A549 (cell line): Measurements from ENCODE around the gene ARIH2. TPM values are rescaled to one million over a fixed set of nuclear protein-coding genes. Genes with fewer than 3 reads are reported as not detected.

Experiments
- ATAC-seq, 2 experiments: fragments of 200-7000 bp in 1 of 2; fragments of >200 bp in 1 of 2; cut with Nextera tagmentation in 1 of 2; cut with Tn5 transposase in 1 of 2; 3 replicates each; pipeline versions ENCODE4 v1.8.0 to v1.9.1; 2018 to 2020; ENCODE audit warnings: mild to moderate bottlenecking in 1 of 2, moderate library complexity in 1 of 2
- CTCF ChIA-PET: fragments of 300-600 bp; sonication (Branson Sonifier 250); formaldehyde crosslinking; extraction: SDS; loops from one replicate; lab custom pipeline; 2021; ENCODE audit warnings: antibody characterized with exemption, inconsistent platforms; lab: Yijun Ruan, JAX
- POLR2A ChIA-PET: fragments of 350-600 bp; formaldehyde crosslinking; extraction: SDS; loops from one replicate; lab custom pipeline; 2021; ENCODE audit warnings: antibody characterized with exemption, inconsistent platforms; lab: Yijun Ruan, JAX
- DNase-seq, 2 experiments: peaks; one replicate each; pipeline versions ENCODE4 v3.0.0 to v3.0.0-alpha.2; 2011 to 2016; ENCODE audit warnings: low read depth in 1 of 2, low spot score in 1 of 2
- FAIRE-seq: peaks from 2 replicates; lab custom pipeline; 2011; peaks lifted over from hg19 to GRCh38; lab: Jason Lieb, UNC
- H3K27ac ChIP-seq, 2 experiments: fragments of >200 bp; sonication (Bioruptor Twin); formaldehyde crosslinking; 3 replicates each; pipeline ENCODE4 v1.5.1; 2016 to 2017
- H3K4me1 ChIP-seq: fragments of >200 bp; sonication (Bioruptor Twin); formaldehyde crosslinking; 3 replicates; pipeline ENCODE4 v1.6.1; 2016
- H3K4me2 ChIP-seq: fragments of >200 bp; sonication (Bioruptor Twin); formaldehyde crosslinking; 3 replicates; pipeline ENCODE4 v1.6.1; 2016
- H3K4me3 ChIP-seq: fragments of >200 bp; sonication (Bioruptor Twin); formaldehyde crosslinking; 3 replicates; pipeline ENCODE4 v1.5.1; 2016
- H3K9me3 ChIP-seq: fragments of >200 bp; sonication (Bioruptor Twin); formaldehyde crosslinking; 3 replicates; pipeline ENCODE4 v1.6.1; 2016
- CHD2 ChIP-seq: fragments of 150-350 bp; IDR thresholded peaks from 2 replicates; pipeline ENCODE4 v1.6.1; 2014; ENCODE audit warnings: low read length; ENCODE audit not compliant: partially characterized antibody
- EHF ChIP-seq: fragments of 250-450 bp; sonication (Bioruptor Pico); IDR thresholded peaks from 2 replicates; pipeline ENCODE4 v1.5.0; 2020; ENCODE audit warnings: mild to moderate bottlenecking
- EHMT2 ChIP-seq: fragments of 200-600 bp; sonication (generic); IDR thresholded peaks from 2 replicates; pipeline ENCODE4 v1.6.1; 2016; ENCODE audit warnings: antibody characterized with exemption, low read depth, mild to moderate bottlenecking, moderate library complexity
- FOXS1 ChIP-seq: fragments of 250-450 bp; sonication (Bioruptor Pico); IDR thresholded peaks from 2 replicates; pipeline ENCODE4 v1.5.0; 2020; ENCODE audit warnings: mild to moderate bottlenecking, moderate library complexity
- HDAC2 ChIP-seq: fragments of 200-600 bp; sonication (generic); IDR thresholded peaks from 2 replicates; pipeline ENCODE4 v1.6.1; 2016
- HOXB13 ChIP-seq: fragments of 250-450 bp; sonication (Bioruptor Pico); IDR thresholded peaks from 2 replicates; pipeline ENCODE4 v1.5.0; 2020; ENCODE audit warnings: low read depth, mild to moderate bottlenecking, moderate library complexity
- HOXB5 ChIP-seq: fragments of 250-450 bp; sonication (Bioruptor Pico); IDR thresholded peaks from 2 replicates; pipeline ENCODE4 v1.5.0; 2020; ENCODE audit warnings: mild to moderate bottlenecking, moderate library complexity
- JUNB ChIP-seq: fragments of >200 bp; sonication (Bioruptor Twin); formaldehyde crosslinking; IDR thresholded peaks from 2 replicates; pipeline ENCODE4 v1.6.1; 2016
- KDM5A ChIP-seq: fragments of 200-600 bp; sonication (generic); IDR thresholded peaks from 2 replicates; pipeline ENCODE4 v1.6.1; 2016; ENCODE audit warnings: antibody characterized with exemption, mild to moderate bottlenecking
- MYC ChIP-seq: IDR thresholded peaks from 2 replicates; pipeline ENCODE4 v1.6.1; 2012; ENCODE audit warnings: mild to moderate bottlenecking, inconsistent platforms, low read length, improper control_type of control experiment, borderline replicate concordance
- NPAS2 ChIP-seq: fragments of 250-450 bp; sonication (Bioruptor Pico); IDR thresholded peaks from 2 replicates; pipeline ENCODE4 v1.8.0; 2022; ENCODE audit warnings: mild to moderate bottlenecking, moderate library complexity, borderline replicate concordance
- POLR2A ChIP-seq: IDR thresholded peaks from 2 replicates; pipeline ENCODE4 v1.6.1; 2012; ENCODE audit warnings: mild to moderate bottlenecking, low read length
- POLR2AphosphoS2 ChIP-seq: conservative IDR thresholded peaks from 2 replicates; pipeline ENCODE4 v1.6.1; 2012; ENCODE audit warnings: low read length, improper control_type of control experiment, inconsistent platforms
- RNF2 ChIP-seq: fragments of 200-600 bp; sonication (generic); IDR thresholded peaks from 2 replicates; pipeline ENCODE4 v1.6.1; 2016; ENCODE audit warnings: low read depth, mild to moderate bottlenecking, antibody characterized with exemption, moderate library complexity, borderline replicate concordance
- ZFP36 ChIP-seq: fragments of 450-650 bp; IDR thresholded peaks from 2 replicates; pipeline ENCODE4 v1.6.1; 2014; ENCODE audit warnings: borderline replicate concordance; ENCODE audit not compliant: partially characterized antibody
- WGBS: methylation state at CpG from one replicate; pipeline ENCODE4 v1.1.6; 2017; ENCODE audit errors: missing lambda C conversion rate; 5-methylcytosine and 5-hydroxymethylcytosine counted together
- polyA plus RNA-seq, 4 experiments: library from polyadenylated mRNA; depleted of rRNA in 3 of 4; stranded (reverse); fragments of >200 nt; fragmentation: RNase III in 1 of 4; extraction: RNeasy Plus Mini Kit Qiagen cat#74134 plus additional on column Dnase treatment in 1 of 4; gene quantifications; 2 replicates in 3 of 4; 3 replicates in 1 of 4; pipeline ENCODE4 v1.2.3, GENCODE V29; 2011 to 2017
- TF ChIP-seq, protein P1 (sequence below): fragments of 150-350 bp; IDR thresholded peaks from 2 replicates; pipeline ENCODE4 v1.6.1; 2014; ENCODE audit warnings: low read depth, mild to moderate bottlenecking, low read length
- TF ChIP-seq, protein P2 (sequence below): IDR thresholded peaks from 2 replicates; pipeline ENCODE4 v1.6.1; 2012; ENCODE audit warnings: low read depth, borderline replicate concordance
- TF ChIP-seq, protein P3 (sequence below): fragments of 200-600 bp; sonication (generic); IDR thresholded peaks from 2 replicates; pipeline ENCODE4 v1.6.1; 2016; ENCODE audit warnings: antibody characterized with exemption, mild to moderate bottlenecking, moderate library complexity
- TF ChIP-seq, protein P4 (sequence below): IDR thresholded peaks from 2 replicates; pipeline ENCODE4 v1.6.1; 2012
- TF ChIP-seq, protein P5 (sequence below): IDR thresholded peaks from 2 replicates; pipeline ENCODE4 v1.6.1; 2012
- TF ChIP-seq, protein P6 (sequence below): fragments of >200 bp; sonication (Bioruptor Twin); formaldehyde crosslinking; IDR thresholded peaks from 2 replicates; pipeline ENCODE4 v1.6.1; 2016

ARIH2 gene
- polyA plus RNA-seq, 2 of the 4 experiments (the other 2 are of a cell fraction): 52.4 to 88.8 TPM

DNA sequence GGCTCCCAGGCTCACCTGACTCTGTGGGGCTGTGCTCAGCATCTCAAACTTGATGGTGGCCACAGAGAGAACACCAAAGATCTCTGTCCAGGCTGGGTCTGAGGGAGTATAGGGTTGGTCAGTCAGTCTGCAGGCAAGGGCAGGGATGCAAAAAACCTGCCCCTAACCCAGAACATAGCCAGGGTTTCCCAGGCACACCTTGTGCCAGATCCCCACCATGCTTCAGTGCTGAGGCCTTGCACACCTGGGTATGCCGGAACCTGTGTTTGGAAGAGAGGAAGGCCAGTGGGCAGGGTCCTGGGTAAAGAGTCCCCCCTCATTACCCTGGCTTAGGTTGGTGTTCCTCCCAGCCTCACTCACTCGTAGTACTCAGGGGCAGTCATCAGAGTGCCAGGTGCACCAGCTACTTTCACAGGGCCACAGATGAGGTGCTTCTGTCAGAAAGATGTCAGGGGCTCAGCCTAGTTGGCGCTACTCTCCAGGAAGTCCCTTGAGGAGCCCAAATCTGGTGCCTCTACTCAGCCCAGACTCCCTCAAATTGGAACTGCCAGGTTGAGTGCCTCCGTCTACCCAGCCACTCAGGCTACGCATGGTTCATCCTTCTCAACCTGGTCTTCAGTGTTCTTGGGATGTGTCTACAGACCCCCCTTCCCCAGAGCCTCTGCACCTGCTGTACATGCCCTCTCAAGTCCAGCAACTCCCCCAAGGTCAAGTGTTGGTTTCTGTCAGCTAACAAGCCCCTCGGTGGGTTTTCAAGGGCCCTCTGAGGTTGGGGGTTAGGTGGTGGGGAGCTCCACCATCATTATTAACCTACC, 98.0 kb downstream of the ARIH2 start:
- CTCF ChIA-PET: interaction anchor here (0.5 to 30.1 kb wide), 4 partner anchors 9 to 967 kb away, joined by 3 to 385 read pairs (median 34); partner anchors contain the start of genes P4HTM and WDR6
- H3K4me3 ChIP-seq: no peak overlapping the region; the same call in 2 of the 3 replicates
- no peak for ATAC-seq
- TF ChIP-seq HOXB5 (CRISPR knock-in tag): no peak
- no peak for TF ChIP-seq POLR2A
- no peak for TF ChIP-seq FOXS1 (CRISPR knock-in tag)
- TF ChIP-seq, all 56 proteins: peak for 0
- Histone ChIP-seq H3K4me2 (peak overlapping the region; percentile 73), H3K4me1 (peaks cover 17% of the 10 kb centered on the region), H3K27ac (no peak overlapping the region; a peak in 1 of 6 replicates), H3K9me3 (no peaks in the 10 kb centered on the region)
- POLR2A ChIA-PET: interaction anchor here (1.1 to 3.3 kb wide), 5 partner anchors 10 to 77 kb away, joined by 3 to 26 read pairs (median 4); partner anchors contain the start of genes IMPDH2, P4HTM, QRICH1 and WDR6
- DNase-seq (no peak), FAIRE-seq (no peak)
- 97% methylated on average over 4 of the region's 6 CpGs for WGBS

DNA sequence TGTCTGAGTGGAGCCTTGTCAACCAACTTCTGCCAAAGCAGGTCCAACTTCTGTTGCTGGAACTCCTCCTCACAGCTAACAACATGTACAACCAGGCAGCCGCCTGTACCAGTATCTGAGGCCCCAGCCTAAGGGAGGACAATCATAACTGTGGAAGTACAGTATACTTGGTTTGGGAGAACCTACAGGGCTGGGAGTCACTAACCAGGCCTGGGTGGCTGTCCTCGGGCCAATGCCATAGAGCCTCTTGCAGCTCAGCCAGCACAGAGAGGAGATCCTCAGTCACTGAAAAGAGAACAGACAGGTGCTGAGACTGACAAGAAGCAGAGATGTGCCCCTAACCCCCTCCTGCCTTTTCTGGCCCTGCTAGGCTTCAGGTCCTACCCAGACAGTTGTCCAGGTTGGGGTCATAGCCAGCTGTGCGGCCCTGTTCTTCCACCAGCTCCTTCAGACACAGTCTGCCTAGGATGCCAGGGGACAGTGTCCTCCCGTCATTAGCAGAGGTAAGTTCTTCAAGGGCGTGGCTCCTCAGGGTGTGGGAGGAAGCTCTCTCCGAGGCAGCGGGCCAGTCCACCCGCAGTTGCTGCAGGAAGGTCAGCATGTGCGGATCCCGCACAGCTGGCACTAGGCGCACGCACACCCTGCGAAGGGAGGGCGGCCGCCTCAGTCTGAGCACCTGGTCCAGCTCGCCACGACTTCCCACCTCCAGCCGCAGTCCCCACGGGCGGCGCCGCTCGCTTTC, 98.8 kb downstream of the ARIH2 start:
- peak overlapping the region; percentile 84 for H3K4me3 ChIP-seq
- no peak for FAIRE-seq
- WGBS: 67% methylated on average over 2 of the region's 23 CpGs
- no peak; a peak in 1 of 6 replicates for ATAC-seq
- TF ChIP-seq RNF2 (no peak), ZFP36 (no peak), MYC (no peak), HOXB13 (CRISPR knock-in tag) (no peak), HOXB5 (CRISPR knock-in tag) (no peak), EHMT2 (no peak), EHF (CRISPR knock-in tag) (no peak)
- TF ChIP-seq, protein P1, sequence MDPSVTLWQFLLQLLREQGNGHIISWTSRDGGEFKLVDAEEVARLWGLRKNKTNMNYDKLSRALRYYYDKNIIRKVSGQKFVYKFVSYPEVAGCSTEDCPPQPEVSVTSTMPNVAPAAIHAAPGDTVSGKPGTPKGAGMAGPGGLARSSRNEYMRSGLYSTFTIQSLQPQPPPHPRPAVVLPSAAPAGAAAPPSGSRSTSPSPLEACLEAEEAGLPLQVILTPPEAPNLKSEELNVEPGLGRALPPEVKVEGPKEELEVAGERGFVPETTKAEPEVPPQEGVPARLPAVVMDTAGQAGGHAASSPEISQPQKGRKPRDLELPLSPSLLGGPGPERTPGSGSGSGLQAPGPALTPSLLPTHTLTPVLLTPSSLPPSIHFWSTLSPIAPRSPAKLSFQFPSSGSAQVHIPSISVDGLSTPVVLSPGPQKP: no peak
- TF ChIP-seq, all 56 proteins: peak for 0
- Histone ChIP-seq H3K27ac (peak overlapping the region; percentile 83 to 93), H3K4me2 (peak overlapping the region; percentile 73), H3K9me3 (no peaks in the 10 kb centered on the region), H3K4me1 (peaks cover 17% of the 10 kb centered on the region)
- POLR2A ChIA-PET: interaction anchor here (0.5 to 3.3 kb wide), 6 partner anchors 10 to 809 kb away, joined by 3 to 26 read pairs (median 4); partner anchors contain the start of genes P4HTM, QRICH1 and WDR6
- CTCF ChIA-PET: interaction anchor here (0.5 to 30.1 kb wide), 3 partner anchors 9 to 449 kb away, joined by 3 to 385 read pairs (median 65); partner anchors contain the start of genes P4HTM and WDR6
- no peak for DNase-seq

DNA sequence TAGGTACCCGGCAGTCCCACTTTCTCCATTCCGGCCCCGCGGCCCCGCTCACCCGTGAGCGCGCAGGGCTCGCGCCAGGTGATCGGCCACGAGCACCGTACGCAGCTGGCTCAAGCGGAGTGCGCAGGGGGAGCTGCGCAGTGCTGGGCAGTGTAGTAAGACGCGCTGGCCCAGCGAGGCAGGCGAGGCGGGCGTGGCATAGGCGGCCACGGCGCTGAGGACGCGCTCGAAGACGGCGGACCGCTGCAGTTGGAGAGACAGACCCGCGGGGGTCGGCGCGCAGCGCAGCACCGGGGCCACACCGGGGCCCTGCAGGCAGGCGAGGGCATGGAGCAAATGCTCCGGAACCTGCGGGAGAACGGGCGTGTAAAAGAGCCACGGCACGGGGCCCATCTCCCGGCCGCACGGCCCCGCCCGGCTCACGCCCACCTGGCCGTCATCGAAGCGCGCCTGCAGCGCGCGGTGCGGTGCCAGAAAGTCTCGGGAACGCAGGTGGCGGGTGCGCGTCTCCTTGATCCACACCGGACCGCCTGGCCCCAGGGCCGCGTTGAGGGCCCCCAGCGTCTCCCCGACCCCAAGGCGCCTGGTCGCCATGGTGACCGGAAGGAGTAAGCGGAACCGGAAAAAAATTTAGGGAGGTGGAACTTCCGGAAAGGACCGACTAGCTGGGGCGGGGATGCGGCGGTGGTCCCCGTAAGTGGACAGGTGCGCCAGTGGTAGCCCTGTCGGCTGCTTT, 99.5 kb downstream of the ARIH2 start, which contains the start of gene DALRD3:
DALRD3 (minus strand) TSS at position 610 of the 736 bp plus-strand sequence; CDS start at position 594, 16 bp downstream.
- ChIA-PET POLR2A (interaction anchor here (0.5 to 3.3 kb wide), 7 partner anchors 11 to 808 kb away, joined by 3 to 26 read pairs (median 3); partner anchors contain the start of genes P4HTM, QRICH1, USP19 and WDR6), CTCF (interaction anchor here (8.1 to 30.1 kb wide), 2 partner anchors 10 to 27 kb away, joined by 65 to 385 read pairs; partner anchors contain the start of genes P4HTM and WDR6)
- peak within 1 kb of the TSS; percentile 73 for H3K4me2 ChIP-seq
- no peaks in the 10 kb centered on the region for H3K9me3 ChIP-seq
- H3K4me1 ChIP-seq: peaks cover 20% of the 10 kb centered on the region
- DNase-seq: peak; percentile 33 to 72
- H3K27ac ChIP-seq: peak within 1 kb of the TSS; percentile 83 to 93
- ATAC-seq: peak; percentile 15 to 57; a peak in 3 of 6 replicates
- FAIRE-seq: no peak
- peak within 1 kb of the TSS; percentile 84 for H3K4me3 ChIP-seq
- 3% methylated on average over 36 of the region's 85 CpGs for WGBS
- TF ChIP-seq, protein P2, sequence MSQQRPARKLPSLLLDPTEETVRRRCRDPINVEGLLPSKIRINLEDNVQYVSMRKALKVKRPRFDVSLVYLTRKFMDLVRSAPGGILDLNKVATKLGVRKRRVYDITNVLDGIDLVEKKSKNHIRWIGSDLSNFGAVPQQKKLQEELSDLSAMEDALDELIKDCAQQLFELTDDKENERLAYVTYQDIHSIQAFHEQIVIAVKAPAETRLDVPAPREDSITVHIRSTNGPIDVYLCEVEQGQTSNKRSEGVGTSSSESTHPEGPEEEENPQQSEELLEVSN: peak; percentile 42; the same call in 1 of the 2 replicates
- no peak for TF ChIP-seq HDAC2
- TF ChIP-seq, protein P3, sequence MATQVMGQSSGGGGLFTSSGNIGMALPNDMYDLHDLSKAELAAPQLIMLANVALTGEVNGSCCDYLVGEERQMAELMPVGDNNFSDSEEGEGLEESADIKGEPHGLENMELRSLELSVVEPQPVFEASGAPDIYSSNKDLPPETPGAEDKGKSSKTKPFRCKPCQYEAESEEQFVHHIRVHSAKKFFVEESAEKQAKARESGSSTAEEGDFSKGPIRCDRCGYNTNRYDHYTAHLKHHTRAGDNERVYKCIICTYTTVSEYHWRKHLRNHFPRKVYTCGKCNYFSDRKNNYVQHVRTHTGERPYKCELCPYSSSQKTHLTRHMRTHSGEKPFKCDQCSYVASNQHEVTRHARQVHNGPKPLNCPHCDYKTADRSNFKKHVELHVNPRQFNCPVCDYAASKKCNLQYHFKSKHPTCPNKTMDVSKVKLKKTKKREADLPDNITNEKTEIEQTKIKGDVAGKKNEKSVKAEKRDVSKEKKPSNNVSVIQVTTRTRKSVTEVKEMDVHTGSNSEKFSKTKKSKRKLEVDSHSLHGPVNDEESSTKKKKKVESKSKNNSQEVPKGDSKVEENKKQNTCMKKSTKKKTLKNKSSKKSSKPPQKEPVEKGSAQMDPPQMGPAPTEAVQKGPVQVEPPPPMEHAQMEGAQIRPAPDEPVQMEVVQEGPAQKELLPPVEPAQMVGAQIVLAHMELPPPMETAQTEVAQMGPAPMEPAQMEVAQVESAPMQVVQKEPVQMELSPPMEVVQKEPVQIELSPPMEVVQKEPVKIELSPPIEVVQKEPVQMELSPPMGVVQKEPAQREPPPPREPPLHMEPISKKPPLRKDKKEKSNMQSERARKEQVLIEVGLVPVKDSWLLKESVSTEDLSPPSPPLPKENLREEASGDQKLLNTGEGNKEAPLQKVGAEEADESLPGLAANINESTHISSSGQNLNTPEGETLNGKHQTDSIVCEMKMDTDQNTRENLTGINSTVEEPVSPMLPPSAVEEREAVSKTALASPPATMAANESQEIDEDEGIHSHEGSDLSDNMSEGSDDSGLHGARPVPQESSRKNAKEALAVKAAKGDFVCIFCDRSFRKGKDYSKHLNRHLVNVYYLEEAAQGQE: no peak
- TF ChIP-seq NPAS2: no peak
- TF ChIP-seq, protein P4, sequence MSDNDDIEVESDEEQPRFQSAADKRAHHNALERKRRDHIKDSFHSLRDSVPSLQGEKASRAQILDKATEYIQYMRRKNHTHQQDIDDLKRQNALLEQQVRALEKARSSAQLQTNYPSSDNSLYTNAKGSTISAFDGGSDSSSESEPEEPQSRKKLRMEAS: peak; percentile 54; the same call in 1 of the 2 replicates
- no peak for TF ChIP-seq POLR2AphosphoS2
- no peak for TF ChIP-seq CHD2
- TF ChIP-seq KDM5A: no peak
- no peak for TF ChIP-seq JUNB
- TF ChIP-seq, protein P5, sequence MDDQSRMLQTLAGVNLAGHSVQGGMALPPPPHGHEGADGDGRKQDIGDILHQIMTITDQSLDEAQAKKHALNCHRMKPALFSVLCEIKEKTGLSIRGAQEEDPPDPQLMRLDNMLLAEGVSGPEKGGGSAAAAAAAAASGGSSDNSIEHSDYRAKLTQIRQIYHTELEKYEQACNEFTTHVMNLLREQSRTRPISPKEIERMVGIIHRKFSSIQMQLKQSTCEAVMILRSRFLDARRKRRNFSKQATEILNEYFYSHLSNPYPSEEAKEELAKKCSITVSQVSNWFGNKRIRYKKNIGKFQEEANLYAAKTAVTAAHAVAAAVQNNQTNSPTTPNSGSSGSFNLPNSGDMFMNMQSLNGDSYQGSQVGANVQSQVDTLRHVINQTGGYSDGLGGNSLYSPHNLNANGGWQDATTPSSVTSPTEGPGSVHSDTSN: peak; percentile 47; the same call in 1 of the 2 replicates
- TF ChIP-seq, protein P6, sequence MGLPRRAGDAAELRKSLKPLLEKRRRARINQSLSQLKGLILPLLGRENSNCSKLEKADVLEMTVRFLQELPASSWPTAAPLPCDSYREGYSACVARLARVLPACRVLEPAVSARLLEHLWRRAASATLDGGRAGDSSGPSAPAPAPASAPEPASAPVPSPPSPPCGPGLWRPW: no peak
- peak; percentile 40 for TF ChIP-seq POLR2A
